Mesothelial cell of epicardium (in vitro differentiated cells): ENCODE results near the gene TRAPPC10. TPM values are rescaled to one million over a fixed set of nuclear protein-coding genes. Genes with fewer than 3 reads are reported as not detected.

Source experiments
- DNase-seq, 2 experiments: peaks; one replicate each; pipeline ENCODE4 v3.0.0; 2021; ENCODE audit warnings: low spot score in 2 of 2; ENCODE audit not compliant: unreplicated experiment in 2 of 2
- H3K27ac Mint-ChIP-seq: 2 replicates; pipeline ENCODE4 v1.8.0; 2021; ENCODE audit warnings: mixed read lengths
- H3K27me3 Mint-ChIP-seq: 2 replicates; pipeline ENCODE4 v1.8.0; 2021; ENCODE audit warnings: low read depth, mixed read lengths
- H3K36me3 Mint-ChIP-seq: 2 replicates; pipeline ENCODE4 v1.8.0; 2021; ENCODE audit warnings: mixed read lengths
- H3K4me1 Mint-ChIP-seq: 2 replicates; pipeline ENCODE4 v1.8.0; 2021; ENCODE audit warnings: mixed read lengths
- H3K4me3 Mint-ChIP-seq: 2 replicates; pipeline ENCODE4 v1.8.0; 2021; ENCODE audit warnings: mild to moderate bottlenecking, moderate library complexity, mixed read lengths
- H3K9me3 Mint-ChIP-seq: 2 replicates; pipeline ENCODE4 v1.8.0; 2021; ENCODE audit warnings: mixed read lengths
- total RNA-seq: library from RNA; stranded (reverse); gene quantifications from 3 replicates; pipeline ENCODE4 v1.2.1, GENCODE V29; 2021
- TF ChIP-seq, protein P1 (sequence below): fragments of 200-600 bp; sonication (generic); IDR thresholded peaks from one replicate; pipeline ENCODE4 v1.5.0; 2021; ENCODE audit warnings: antibody characterized with exemption; ENCODE audit not compliant: unreplicated experiment

TRAPPC10 gene
- total RNA-seq, 1 donor from 2014 or later, result 34.5 TPM

DNA sequence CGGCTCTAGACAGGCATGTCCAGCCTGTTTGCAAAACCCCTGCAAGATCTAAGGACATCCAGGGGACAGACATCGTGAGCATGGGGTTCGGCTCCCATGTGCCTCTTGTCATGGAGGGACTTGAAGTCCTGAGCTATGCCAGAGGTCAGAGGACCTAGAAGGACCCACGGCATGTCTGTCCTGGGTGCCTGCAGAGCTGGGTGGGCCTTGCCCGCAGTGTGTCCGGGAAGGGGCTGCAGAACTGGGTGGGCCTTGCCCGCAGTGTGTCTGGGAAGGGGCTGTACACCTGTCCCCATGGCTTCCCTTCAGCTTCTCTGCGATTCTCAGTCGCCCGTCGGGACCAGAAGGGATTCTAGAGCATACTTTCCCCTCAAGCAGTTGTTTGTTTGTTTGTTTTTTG lies 20.0 kb upstream of the TRAPPC10 start:
- H3K9me3 Mint-ChIP-seq, result peaks cover 4% of the 10 kb centered on the region
- peaks cover 3% of the 10 kb centered on the region for H3K27me3 Mint-ChIP-seq
- H3K4me1 Mint-ChIP-seq, result no peaks in the 10 kb centered on the region
- no peaks in the 10 kb centered on the region for H3K36me3 Mint-ChIP-seq
- no peak for DNase-seq
- no peak overlapping the region for H3K27ac Mint-ChIP-seq
- no peak overlapping the region for H3K4me3 Mint-ChIP-seq
- TF ChIP-seq, protein P1, sequence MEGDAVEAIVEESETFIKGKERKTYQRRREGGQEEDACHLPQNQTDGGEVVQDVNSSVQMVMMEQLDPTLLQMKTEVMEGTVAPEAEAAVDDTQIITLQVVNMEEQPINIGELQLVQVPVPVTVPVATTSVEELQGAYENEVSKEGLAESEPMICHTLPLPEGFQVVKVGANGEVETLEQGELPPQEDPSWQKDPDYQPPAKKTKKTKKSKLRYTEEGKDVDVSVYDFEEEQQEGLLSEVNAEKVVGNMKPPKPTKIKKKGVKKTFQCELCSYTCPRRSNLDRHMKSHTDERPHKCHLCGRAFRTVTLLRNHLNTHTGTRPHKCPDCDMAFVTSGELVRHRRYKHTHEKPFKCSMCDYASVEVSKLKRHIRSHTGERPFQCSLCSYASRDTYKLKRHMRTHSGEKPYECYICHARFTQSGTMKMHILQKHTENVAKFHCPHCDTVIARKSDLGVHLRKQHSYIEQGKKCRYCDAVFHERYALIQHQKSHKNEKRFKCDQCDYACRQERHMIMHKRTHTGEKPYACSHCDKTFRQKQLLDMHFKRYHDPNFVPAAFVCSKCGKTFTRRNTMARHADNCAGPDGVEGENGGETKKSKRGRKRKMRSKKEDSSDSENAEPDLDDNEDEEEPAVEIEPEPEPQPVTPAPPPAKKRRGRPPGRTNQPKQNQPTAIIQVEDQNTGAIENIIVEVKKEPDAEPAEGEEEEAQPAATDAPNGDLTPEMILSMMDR, result no peak

DNA sequence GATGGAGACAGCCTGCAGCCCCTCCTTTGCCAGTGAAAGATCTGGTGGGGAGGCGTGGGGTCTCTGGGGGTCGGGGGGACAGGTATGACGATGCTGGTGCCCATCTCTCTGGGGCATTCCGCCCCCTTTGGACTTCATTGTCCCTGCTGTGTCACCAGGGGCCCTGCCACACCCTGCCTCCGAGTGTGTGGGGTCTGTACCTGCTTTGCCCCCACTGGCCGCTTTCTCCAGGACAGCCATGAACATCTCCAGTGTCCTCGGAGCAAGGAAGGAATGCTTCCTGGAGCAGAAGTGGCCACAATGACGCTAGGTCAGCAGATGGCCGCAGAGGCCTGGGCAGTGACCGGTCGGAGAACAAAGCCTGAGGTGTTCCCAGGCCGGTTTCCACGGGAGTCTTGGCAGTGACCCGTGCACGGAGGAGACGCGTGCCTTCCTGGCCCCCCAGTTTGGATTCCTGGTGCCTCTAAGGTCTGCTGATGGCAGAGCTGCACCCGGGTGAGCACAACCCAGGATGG lies 18.6 kb upstream of the TRAPPC10 start:
- Mint-ChIP-seq H3K4me3 (no peak overlapping the region), H3K27me3 (peaks cover 6% of the 10 kb centered on the region), H3K4me1 (no peaks in the 10 kb centered on the region), H3K9me3 (peaks cover 7% of the 10 kb centered on the region), H3K27ac (no peak overlapping the region), H3K36me3 (no peaks in the 10 kb centered on the region)
- TF ChIP-seq, protein P1, result no peak
- DNase-seq, result no peak

DNA sequence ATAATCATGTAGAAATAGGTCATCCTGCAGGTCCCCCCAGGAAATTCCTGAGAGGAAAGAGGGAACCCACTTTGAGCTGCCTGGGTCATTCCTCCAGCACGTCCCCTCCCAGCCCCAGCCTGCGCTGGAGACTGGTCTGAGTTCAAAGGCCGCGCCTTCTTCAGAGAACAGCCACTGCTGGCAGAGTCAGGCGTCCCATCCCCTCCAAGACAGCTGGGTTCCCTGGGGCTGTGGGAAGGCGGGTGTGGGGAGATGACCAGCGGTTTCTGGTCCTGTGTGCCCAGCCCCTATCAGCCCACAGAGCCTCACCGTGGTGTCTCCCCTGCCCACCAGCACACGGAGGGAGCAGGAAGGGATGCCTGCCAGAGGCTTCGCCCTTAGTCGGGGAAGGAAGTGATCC lies 18.0 kb upstream of the TRAPPC10 start:
- peaks cover 7% of the 10 kb centered on the region for H3K9me3 Mint-ChIP-seq
- H3K4me1 Mint-ChIP-seq, result no peaks in the 10 kb centered on the region
- H3K36me3 Mint-ChIP-seq, result no peaks in the 10 kb centered on the region
- no peak overlapping the region for H3K4me3 Mint-ChIP-seq
- TF ChIP-seq, protein P1, result no peak
- H3K27me3 Mint-ChIP-seq, result peaks cover 6% of the 10 kb centered on the region
- DNase-seq, result no peak
- no peak overlapping the region for H3K27ac Mint-ChIP-seq

DNA sequence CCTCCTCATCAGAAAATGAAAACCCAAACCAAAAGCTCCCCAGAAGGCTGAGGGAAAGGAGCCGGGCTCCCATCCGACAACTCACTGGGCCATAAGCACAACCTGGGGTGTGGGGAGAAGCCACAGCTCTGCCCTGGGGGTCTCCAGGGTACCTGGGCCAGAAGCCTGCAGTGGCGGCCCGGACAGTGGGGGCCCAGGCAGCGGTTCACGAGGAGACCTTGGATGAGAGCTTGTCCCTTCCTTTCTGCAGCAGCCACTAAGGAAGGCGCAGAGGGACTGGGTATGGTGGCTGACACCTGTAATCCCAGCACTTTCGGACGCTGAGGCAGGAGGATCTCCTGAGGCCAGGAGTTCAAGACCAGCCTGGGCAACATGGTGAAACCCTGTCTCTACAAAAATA lies 17.5 kb upstream of the TRAPPC10 start:
- TF ChIP-seq, protein P1, result no peak
- Mint-ChIP-seq H3K4me1 (no peaks in the 10 kb centered on the region), H3K27ac (no peak overlapping the region), H3K4me3 (no peak overlapping the region), H3K9me3 (peaks cover 7% of the 10 kb centered on the region), H3K27me3 (peaks cover 6% of the 10 kb centered on the region), H3K36me3 (no peaks in the 10 kb centered on the region)
- DNase-seq, result no peak

DNA sequence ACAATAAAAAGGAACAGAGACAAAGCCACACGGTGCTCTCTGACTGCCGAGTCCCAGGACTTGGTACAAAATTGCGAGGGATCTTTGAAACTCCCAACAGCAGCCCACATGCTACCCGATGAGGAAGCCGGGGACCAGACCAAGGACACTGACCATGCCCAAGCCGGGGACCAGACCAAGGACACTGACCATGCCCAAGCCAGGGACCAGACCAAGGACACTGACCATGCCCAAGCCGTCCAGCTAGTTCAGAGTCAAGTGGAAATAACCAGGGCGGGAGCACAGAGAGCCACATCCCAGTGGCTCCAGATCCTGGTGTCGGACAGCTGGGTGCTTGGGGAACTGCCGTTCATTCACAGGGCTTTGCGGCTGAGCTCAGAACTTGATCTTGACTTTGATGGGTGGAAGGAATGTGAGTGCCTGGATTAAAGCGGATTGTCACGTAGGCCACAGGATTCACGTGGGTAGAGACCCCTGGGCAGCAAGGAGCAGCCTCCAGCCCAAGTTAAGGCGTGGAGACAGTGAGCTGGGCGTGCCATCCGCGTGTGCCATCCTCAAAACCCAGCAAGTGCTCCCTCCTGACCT lies 16.5 kb upstream of the TRAPPC10 start:
- Mint-ChIP-seq H3K27ac (no peak overlapping the region), H3K9me3 (peaks cover 7% of the 10 kb centered on the region), H3K27me3 (peaks cover 8% of the 10 kb centered on the region), H3K4me1 (no peaks in the 10 kb centered on the region), H3K36me3 (no peaks in the 10 kb centered on the region), H3K4me3 (no peak overlapping the region)
- TF ChIP-seq, protein P1, result no peak
- no peak for DNase-seq
